WTC11 (cell line): ENCODE results near the gene PLXNC1.

Experiments used
- CBFB ChIP-seq: sonication (generic); formaldehyde crosslinking; IDR thresholded peaks from 2 replicates; pipeline ENCODE4 v1.8.1; 2022; ENCODE audit warnings: mild to moderate bottlenecking, low read depth, missing genetic modification reagents
- CREB1 ChIP-seq: sonication (generic); formaldehyde crosslinking; IDR thresholded peaks from 2 replicates; pipeline ENCODE4 v1.8.0; 2023; ENCODE audit warnings: mild to moderate bottlenecking, missing genetic modification reagents
- FOXJ3 ChIP-seq: sonication (generic); formaldehyde crosslinking; IDR thresholded peaks from 2 replicates; pipeline ENCODE4 v1.9.0; 2021; ENCODE audit warnings: missing genetic modification reagents, mild to moderate bottlenecking, borderline replicate concordance
- FOXK1 ChIP-seq: sonication (generic); formaldehyde crosslinking; IDR thresholded peaks from 2 replicates; pipeline ENCODE4 v1.8.0; 2022; ENCODE audit warnings: mild to moderate bottlenecking, moderate library complexity, missing genetic modification reagents
- JUN ChIP-seq: sonication (generic); formaldehyde crosslinking; IDR thresholded peaks from 2 replicates; pipeline ENCODE4 v1.8.0; 2023; ENCODE audit warnings: mild to moderate bottlenecking, missing genetic modification reagents
- MAX ChIP-seq: sonication (generic); formaldehyde crosslinking; IDR thresholded peaks from 2 replicates; pipeline ENCODE4 v1.8.0; 2022; ENCODE audit warnings: mild to moderate bottlenecking, missing genetic modification reagents
- NFE2L1 ChIP-seq: sonication (generic); formaldehyde crosslinking; IDR thresholded peaks from 2 replicates; pipeline ENCODE4 v1.8.1; 2023; ENCODE audit warnings: missing genetic modification reagents
- NR3C1 ChIP-seq: sonication (generic); formaldehyde crosslinking; conservative IDR thresholded peaks from 2 replicates; pipeline ENCODE4 v1.8.1; 2023; ENCODE audit warnings: low read depth, mild to moderate bottlenecking, missing genetic modification reagents
- SP1 ChIP-seq: sonication (generic); formaldehyde crosslinking; conservative IDR thresholded peaks from 2 replicates; pipeline ENCODE4 v1.8.1; 2022; ENCODE audit warnings: missing genetic modification reagents
- TEAD4 ChIP-seq: sonication (generic); formaldehyde crosslinking; IDR thresholded peaks from 2 replicates; pipeline ENCODE4 v1.8.0; 2022; ENCODE audit warnings: mild to moderate bottlenecking, missing genetic modification reagents
- USF1 ChIP-seq: sonication (generic); formaldehyde crosslinking; IDR thresholded peaks from 2 replicates; pipeline ENCODE4 v1.8.0; 2022; ENCODE audit warnings: mild to moderate bottlenecking, missing genetic modification reagents
- ZNF138 ChIP-seq: sonication (generic); formaldehyde crosslinking; conservative IDR thresholded peaks from 2 replicates; pipeline ENCODE4 v1.8.1; 2022; ENCODE audit warnings: mild to moderate bottlenecking, moderate library complexity, missing genetic modification reagents
- TF ChIP-seq, protein P1 (sequence below): fragments of 200-600 bp; IDR thresholded peaks from 2 replicates; pipeline ENCODE4 v1.8.0; 2022; ENCODE audit warnings: antibody characterized with exemption

DNA sequence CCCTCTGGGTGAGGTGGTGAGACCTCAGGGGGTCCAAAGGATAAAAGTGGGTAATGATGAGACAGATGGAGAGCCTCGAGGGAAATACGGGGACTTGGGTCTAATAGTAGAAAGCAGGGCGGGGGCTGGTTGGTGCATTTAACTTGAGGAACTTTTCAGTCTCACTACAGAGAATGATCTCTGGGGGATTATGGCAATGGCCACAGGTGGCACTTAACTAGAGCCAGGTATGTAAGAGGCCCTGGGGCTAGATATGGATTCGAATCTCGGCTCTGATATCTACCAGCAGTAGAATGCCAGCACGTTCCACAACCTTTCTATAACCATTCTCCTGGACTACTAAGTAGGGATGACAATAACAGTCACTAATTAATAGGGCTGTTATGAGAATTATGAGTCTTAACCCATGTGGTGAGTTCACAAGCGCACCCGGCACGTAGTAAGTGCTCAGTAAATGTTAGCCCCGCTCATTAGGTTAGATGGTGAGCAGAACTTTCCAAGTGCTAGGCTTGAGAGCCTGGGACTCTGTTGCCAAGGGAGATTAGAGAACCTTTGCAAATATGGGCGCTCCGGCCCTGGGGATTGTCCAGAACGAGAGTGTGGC lies 888 bp upstream of the PLXNC1 start:
- TF ChIP-seq CREB1 (CRISPR knock-in tag) (no peak), SP1 (CRISPR knock-in tag) (no peak), CBFB (CRISPR knock-in tag) (no peak), FOXK1 (no peak), MAX (CRISPR knock-in tag) (no peak), TEAD4 (CRISPR knock-in tag) (no peak), FOXJ3 (CRISPR knock-in tag) (no peak), ZNF138 (no peak), NR3C1 (CRISPR knock-in tag) (no peak), JUN (no peak), NFE2L1 (CRISPR knock-in tag) (no peak), USF1 (CRISPR knock-in tag) (no peak)
- TF ChIP-seq, protein P1, sequence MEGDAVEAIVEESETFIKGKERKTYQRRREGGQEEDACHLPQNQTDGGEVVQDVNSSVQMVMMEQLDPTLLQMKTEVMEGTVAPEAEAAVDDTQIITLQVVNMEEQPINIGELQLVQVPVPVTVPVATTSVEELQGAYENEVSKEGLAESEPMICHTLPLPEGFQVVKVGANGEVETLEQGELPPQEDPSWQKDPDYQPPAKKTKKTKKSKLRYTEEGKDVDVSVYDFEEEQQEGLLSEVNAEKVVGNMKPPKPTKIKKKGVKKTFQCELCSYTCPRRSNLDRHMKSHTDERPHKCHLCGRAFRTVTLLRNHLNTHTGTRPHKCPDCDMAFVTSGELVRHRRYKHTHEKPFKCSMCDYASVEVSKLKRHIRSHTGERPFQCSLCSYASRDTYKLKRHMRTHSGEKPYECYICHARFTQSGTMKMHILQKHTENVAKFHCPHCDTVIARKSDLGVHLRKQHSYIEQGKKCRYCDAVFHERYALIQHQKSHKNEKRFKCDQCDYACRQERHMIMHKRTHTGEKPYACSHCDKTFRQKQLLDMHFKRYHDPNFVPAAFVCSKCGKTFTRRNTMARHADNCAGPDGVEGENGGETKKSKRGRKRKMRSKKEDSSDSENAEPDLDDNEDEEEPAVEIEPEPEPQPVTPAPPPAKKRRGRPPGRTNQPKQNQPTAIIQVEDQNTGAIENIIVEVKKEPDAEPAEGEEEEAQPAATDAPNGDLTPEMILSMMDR: no peak
